PC-3 (cell line): Measurements from ENCODE around the gene OR5AR1. TPM values are rescaled to one million over a fixed set of nuclear protein-coding genes. Genes with fewer than 3 reads are reported as not detected.

Experiments used
- ATAC-seq: fragments of 200-7000 bp; cut with Tn5 transposase; 2 replicates; pipeline ENCODE4 v1.9.1; 2020; ENCODE audit warnings: mild to moderate bottlenecking, moderate library complexity
- BruUV-seq: library from RNA; stranded (reverse); fragments of 400-500 nt; replicated peaks from 2 replicates; lab custom pipeline; 2021; lab: Mats Ljungman, UMichigan
- CTCF ChIA-PET: fragments of 300-600 bp; sonication (Branson Sonifier 250); formaldehyde crosslinking; loops from one replicate; lab custom pipeline; 2022; ENCODE audit warnings: antibody characterized with exemption; lab: Charles Lee
- POLR2A ChIA-PET: fragments of 300-600 bp; sonication (Branson Sonifier 250); formaldehyde crosslinking; loops from one replicate; lab custom pipeline; 2022; ENCODE audit warnings: antibody characterized with exemption; ENCODE audit not compliant: unreplicated experiment; lab: Charles Lee
- DNase-seq: peaks from one replicate; pipeline ENCODE4 v3.0.0-alpha.2; 2015
- H2AFZ ChIP-seq: fragments of 300-600 bp; sonication (generic); 2 replicates; pipeline ENCODE4 v1.6.0; 2016; ENCODE audit warnings: antibody characterized with exemption, low read length
- H3F3A ChIP-seq: fragments of 300-600 bp; sonication (generic); one replicate; pipeline ENCODE4 v1.6.0; 2017; ENCODE audit warnings: antibody characterized with exemption, low read length, control low read depth, mild to moderate bottlenecking; ENCODE audit not compliant: unreplicated experiment
- H3K27ac ChIP-seq: fragments of 300-600 bp; sonication (generic); 2 replicates; pipeline ENCODE4 v1.5.1; 2016; ENCODE audit warnings: mild to moderate bottlenecking, low read length
- H3K27me3 ChIP-seq: fragments of 300-600 bp; sonication (generic); 2 replicates; pipeline ENCODE4 v1.6.1; 2016; ENCODE audit warnings: low read length, mixed read lengths
- H3K36me3 ChIP-seq: fragments of 300-600 bp; sonication (generic); 2 replicates; pipeline ENCODE4 v1.6.1; 2016; ENCODE audit warnings: low read depth, mixed run types, low read length, mixed read lengths
- H3K4me1 ChIP-seq: fragments of 300-600 bp; sonication (generic); 2 replicates; pipeline ENCODE4 v1.5.1; 2016; ENCODE audit warnings: low read length; ENCODE audit not compliant: insufficient read depth
- H3K4me2 ChIP-seq: fragments of 300-600 bp; sonication (generic); 2 replicates; pipeline ENCODE4 v1.6.0; 2016; ENCODE audit warnings: low read length
- H3K4me3 ChIP-seq: fragments of 300-600 bp; sonication (generic); 2 replicates; pipeline ENCODE4 v1.5.1; 2016; ENCODE audit warnings: mild to moderate bottlenecking, low read length, mixed read lengths
- H3K79me2 ChIP-seq: fragments of 300-600 bp; sonication (generic); 2 replicates; pipeline ENCODE4 v1.6.1; 2017; ENCODE audit warnings: low read length, mixed read lengths
- H3K9ac ChIP-seq: fragments of 300-600 bp; sonication (generic); 2 replicates; pipeline ENCODE4 v1.6.0; 2016; ENCODE audit warnings: mild to moderate bottlenecking, low read length
- H3K9me2 ChIP-seq: fragments of 300-600 bp; sonication (generic); replicated peaks from 2 replicates; pipeline ENCODE4 v1.6.1; 2016; ENCODE audit warnings: mixed run types, low read length, mixed read lengths
- H3K9me3 ChIP-seq: fragments of 300-600 bp; sonication (generic); 2 replicates; pipeline ENCODE4 v1.6.1; 2016; ENCODE audit warnings: low read length, mixed read lengths
- H4K20me1 ChIP-seq: fragments of 300-600 bp; sonication (generic); 2 replicates; pipeline ENCODE4 v1.6.1; 2016; ENCODE audit warnings: low read length, mixed read lengths
- EZH2 ChIP-seq: fragments of 300-600 bp; sonication (generic); IDR thresholded peaks from one replicate; pipeline ENCODE4 v1.6.1; 2017; ENCODE audit warnings: antibody characterized with exemption, mild to moderate bottlenecking, low read length; ENCODE audit not compliant: unreplicated experiment
- EZH2phosphoT487 ChIP-seq: fragments of 300-600 bp; sonication (generic); IDR thresholded peaks from 2 replicates; pipeline ENCODE4 v1.6.1; 2018; ENCODE audit warnings: mild to moderate bottlenecking, antibody characterized with exemption, low read length, borderline replicate concordance
- intact Hi-C: fragments of 100-400 bp; cut with micrococcal nuclease; formaldehyde crosslinking; loops from 2 replicates; pipeline ENCODE4 v1.9.0; 2023
- total RNA-seq: library from RNA; depleted of rRNA; stranded (reverse); fragments of >200 nt; gene quantifications from 2 replicates; pipeline ENCODE4 v1.2.3, GENCODE V29; 2014
- TF ChIP-seq, protein P1 (sequence below): fragments of 300-600 bp; sonication (generic); conservative IDR thresholded peaks from 2 replicates; pipeline ENCODE4 v1.5.1; 2017; ENCODE audit warnings: antibody characterized with exemption, low read depth, mild to moderate bottlenecking, low read length

OR5AR1 gene
- total RNA-seq, 1 experiment from 2014 or later, result not detected

- no peak for ATAC-seq
- H3K4me2 ChIP-seq, result no peak within 1 kb of the TSS
- TF ChIP-seq, protein P1, sequence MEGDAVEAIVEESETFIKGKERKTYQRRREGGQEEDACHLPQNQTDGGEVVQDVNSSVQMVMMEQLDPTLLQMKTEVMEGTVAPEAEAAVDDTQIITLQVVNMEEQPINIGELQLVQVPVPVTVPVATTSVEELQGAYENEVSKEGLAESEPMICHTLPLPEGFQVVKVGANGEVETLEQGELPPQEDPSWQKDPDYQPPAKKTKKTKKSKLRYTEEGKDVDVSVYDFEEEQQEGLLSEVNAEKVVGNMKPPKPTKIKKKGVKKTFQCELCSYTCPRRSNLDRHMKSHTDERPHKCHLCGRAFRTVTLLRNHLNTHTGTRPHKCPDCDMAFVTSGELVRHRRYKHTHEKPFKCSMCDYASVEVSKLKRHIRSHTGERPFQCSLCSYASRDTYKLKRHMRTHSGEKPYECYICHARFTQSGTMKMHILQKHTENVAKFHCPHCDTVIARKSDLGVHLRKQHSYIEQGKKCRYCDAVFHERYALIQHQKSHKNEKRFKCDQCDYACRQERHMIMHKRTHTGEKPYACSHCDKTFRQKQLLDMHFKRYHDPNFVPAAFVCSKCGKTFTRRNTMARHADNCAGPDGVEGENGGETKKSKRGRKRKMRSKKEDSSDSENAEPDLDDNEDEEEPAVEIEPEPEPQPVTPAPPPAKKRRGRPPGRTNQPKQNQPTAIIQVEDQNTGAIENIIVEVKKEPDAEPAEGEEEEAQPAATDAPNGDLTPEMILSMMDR, result no peak
- no peak for TF ChIP-seq EZH2
- no peak for TF ChIP-seq EZH2phosphoT487
- H3K27ac ChIP-seq, result no peak within 1 kb of the TSS
- H3K79me2 ChIP-seq, result no peaks in the 10 kb centered on the region
- H3K36me3 ChIP-seq, result no peaks in the 10 kb centered on the region
- DNase-seq, result no peak
- H4K20me1 ChIP-seq, result no peaks in the 10 kb centered on the region
- no peaks in the 10 kb centered on the region for H3K9me3 ChIP-seq
- CTCF ChIA-PET, result no interaction called here
- POLR2A ChIA-PET, result no interaction called here
- no TSS peak for BruUV-seq
- H2AFZ ChIP-seq, result no peak within 1 kb of the TSS
- H3K9ac ChIP-seq, result no peak within 1 kb of the TSS
- H3K27me3 ChIP-seq, result no peaks in the 10 kb centered on the region
- H3K9me2 ChIP-seq, result no peaks in the 10 kb centered on the region
- no peak within 1 kb of the TSS for H3K4me3 ChIP-seq
- no peaks in the 10 kb centered on the region for H3F3A ChIP-seq
- no peaks in the 10 kb centered on the region for H3K4me1 ChIP-seq
- intact Hi-C loops, result no loop called here
These were observed 35.3 kb downstream of the OR5AR1 start, which contains the start of gene OR9G1 for GRCh38 chr11:56698795-56699194. TSS of gene OR9G1 (plus strand) at chr11:56699095. CDS start at chr11:56700388, 1,293 bp downstream.

DNA sequence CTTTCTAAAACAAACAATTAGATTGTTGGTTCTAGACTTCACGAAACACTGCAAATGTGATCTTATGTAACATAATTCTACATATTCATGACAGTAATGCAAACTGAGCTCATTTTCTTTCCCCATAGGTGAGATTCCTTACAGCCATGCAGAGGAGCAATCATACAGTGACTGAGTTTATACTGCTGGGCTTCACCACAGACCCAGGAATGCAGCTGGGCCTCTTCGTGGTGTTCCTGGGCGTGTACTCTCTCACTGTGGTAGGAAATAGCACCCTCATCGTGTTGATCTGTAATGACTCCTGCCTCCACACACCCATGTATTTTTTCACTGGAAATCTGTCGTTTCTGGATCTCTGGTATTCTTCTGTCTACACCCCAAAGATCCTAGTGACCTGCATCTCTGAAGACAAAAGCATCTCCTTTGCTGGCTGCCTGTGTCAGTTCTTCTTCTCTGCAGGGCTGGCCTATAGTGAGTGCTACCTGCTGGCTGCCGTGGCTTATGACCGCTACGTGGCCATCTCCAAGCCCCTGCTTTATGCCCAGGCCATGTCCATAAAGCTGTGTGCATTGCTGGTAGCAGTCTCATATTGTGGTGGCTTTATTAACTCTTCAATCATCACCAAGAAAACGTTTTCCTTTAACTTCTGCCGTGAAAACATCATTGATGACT is 36.9 kb downstream of the OR5AR1 start:
- DNase-seq, result peak; percentile 30
- H3K79me2 ChIP-seq, result no peaks in the 10 kb centered on the region
- H3K4me1 ChIP-seq, result no peaks in the 10 kb centered on the region
- H3K4me3 ChIP-seq, result no peak overlapping the region
- BruUV-seq, result no TSS peak
- intact Hi-C loops, result no loop called here
- H3F3A ChIP-seq, result no peaks in the 10 kb centered on the region
- H3K27ac ChIP-seq, result no peak overlapping the region
- H3K36me3 ChIP-seq, result no peaks in the 10 kb centered on the region
- no peak overlapping the region for H2AFZ ChIP-seq
- H3K9me2 ChIP-seq, result no peaks in the 10 kb centered on the region
- no peak overlapping the region for H3K4me2 ChIP-seq
- H3K9me3 ChIP-seq, result no peaks in the 10 kb centered on the region
- ChIA-PET CTCF (no interaction called here), POLR2A (no interaction called here)
- H3K27me3 ChIP-seq, result no peaks in the 10 kb centered on the region
- no peak overlapping the region for H3K9ac ChIP-seq
- H4K20me1 ChIP-seq, result no peaks in the 10 kb centered on the region
- TF ChIP-seq EZH2phosphoT487, result no peak
- TF ChIP-seq, protein P1, result no peak
- no peak for TF ChIP-seq EZH2
- ATAC-seq, result peak; percentile 62

DNA sequence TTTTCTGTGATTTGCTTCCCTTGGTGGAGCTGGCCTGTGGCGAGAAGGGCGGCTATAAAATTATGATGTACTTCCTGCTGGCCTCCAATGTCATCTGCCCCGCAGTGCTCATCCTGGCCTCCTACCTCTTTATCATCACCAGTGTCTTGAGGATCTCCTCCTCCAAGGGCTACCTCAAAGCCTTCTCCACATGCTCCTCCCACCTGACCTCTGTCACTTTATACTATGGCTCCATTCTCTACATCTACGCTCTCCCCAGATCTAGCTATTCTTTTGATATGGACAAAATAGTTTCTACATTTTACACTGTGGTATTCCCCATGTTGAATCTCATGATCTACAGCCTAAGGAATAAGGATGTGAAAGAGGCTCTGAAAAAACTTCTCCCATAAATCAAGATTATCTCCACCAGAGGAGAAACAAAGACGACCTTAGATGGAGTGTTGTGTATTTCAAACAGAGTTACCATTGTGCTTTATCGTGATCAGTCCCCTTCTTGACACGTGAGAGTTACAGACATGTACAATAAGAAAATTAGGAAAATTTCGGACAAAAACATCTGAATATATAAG is 37.5 kb downstream of the OR5AR1 start:
- no peak overlapping the region for H3K4me2 ChIP-seq
- H3K36me3 ChIP-seq, result no peaks in the 10 kb centered on the region
- intact Hi-C loops, result no loop called here
- H3K4me1 ChIP-seq, result no peaks in the 10 kb centered on the region
- no peaks in the 10 kb centered on the region for H3K79me2 ChIP-seq
- no peaks in the 10 kb centered on the region for H3K9me3 ChIP-seq
- H3K9me2 ChIP-seq, result no peaks in the 10 kb centered on the region
- TF ChIP-seq EZH2 (no peak), EZH2phosphoT487 (no peak)
- TF ChIP-seq, protein P1, result no peak
- ChIA-PET POLR2A (no interaction called here), CTCF (no interaction called here)
- ATAC-seq (no peak), DNase-seq (no peak)
- H2AFZ ChIP-seq, result no peak overlapping the region
- no peak overlapping the region for H3K4me3 ChIP-seq
- no peak overlapping the region for H3K27ac ChIP-seq
- H3K27me3 ChIP-seq, result no peaks in the 10 kb centered on the region
- no peaks in the 10 kb centered on the region for H4K20me1 ChIP-seq
- no peak overlapping the region for H3K9ac ChIP-seq
- no peaks in the 10 kb centered on the region for H3F3A ChIP-seq
- no TSS peak for BruUV-seq
